Medulla oblongata (tissue), 1 donor: ENCODE measurements around the gene PNO1.
"Not testable (repeated sequence)": the region's sequence is repeated elsewhere in the genome, so short reads cannot be mapped to it uniquely, and the experiment has no call there.

Experiments
- DNase-seq: peaks from one replicate; pipeline ENCODE4 v3.0.0-alpha.2; 2015; ENCODE audit errors: extremely low spot score

The PNO1 gene

GRCh38 chr2:68157402-68158133 lies at the start of gene PNO1:
TSS of gene PNO1 (plus strand) at chr2:68157888. CDS start at chr2:68157935, 47 bp downstream.
- DNase-seq, result peak; percentile 97

GRCh38 chr2:68108120-68108519 lies 49.6 kb upstream of the PNO1 start:
- no peak for DNase-seq

- no peak for DNase-seq
Measured at GRCh38 chr2:68110102-68110501, 47.6 kb upstream of the PNO1 start.

- DNase-seq, result no peak
Measured at GRCh38 chr2:68115965-68116364, 41.7 kb upstream of the PNO1 start.

- DNase-seq, result not testable (repeated sequence)
Measured at GRCh38 chr2:68117922-68118321, 39.8 kb upstream of the PNO1 start.

GRCh38 chr2:68118816-68119215 lies 38.9 kb upstream of the PNO1 start:
- DNase-seq, result no peak

GRCh38 chr2:68119504-68119903 lies 38.2 kb upstream of the PNO1 start:
- DNase-seq, result no peak

- peak; percentile 89 for DNase-seq
Measured at GRCh38 chr2:68121873-68122679, 35.6 kb upstream of the PNO1 start.

GRCh38 chr2:68122680-68122964 lies 35.1 kb upstream of the PNO1 start:
- no peak for DNase-seq

- DNase-seq, result no peak
Measured at GRCh38 chr2:68124321-68124720, 33.4 kb upstream of the PNO1 start.

GRCh38 chr2:68125821-68126220 lies 31.9 kb upstream of the PNO1 start:
- no peak for DNase-seq

- DNase-seq, result no peak
Measured at GRCh38 chr2:68126561-68126960, 31.1 kb upstream of the PNO1 start.

GRCh38 chr2:68127358-68128242 lies 30.1 kb upstream of the PNO1 start:
- DNase-seq, result no peak

GRCh38 chr2:68134120-68134519 lies 23.6 kb upstream of the PNO1 start:
- DNase-seq, result no peak

- DNase-seq, result no peak
Measured at GRCh38 chr2:68134554-68134953, 23.1 kb upstream of the PNO1 start.

GRCh38 chr2:68135448-68136320 lies 22.0 kb upstream of the PNO1 start:
- DNase-seq, result no peak

GRCh38 chr2:68141875-68142274 lies 15.8 kb upstream of the PNO1 start:
- no peak for DNase-seq

GRCh38 chr2:68151037-68151436 lies 6.7 kb upstream of the PNO1 start:
- no peak for DNase-seq

- no peak for DNase-seq
Measured at GRCh38 chr2:68152681-68153347, 4.9 kb upstream of the PNO1 start.

GRCh38 chr2:68155618-68156017 lies 2.1 kb upstream of the PNO1 start:
- no peak for DNase-seq

- DNase-seq, result no peak
Measured at GRCh38 chr2:68156419-68156818, 1.3 kb upstream of the PNO1 start.
